ENCODE measurements around the gene CMTM8.

CMTM8 gene

DNA sequence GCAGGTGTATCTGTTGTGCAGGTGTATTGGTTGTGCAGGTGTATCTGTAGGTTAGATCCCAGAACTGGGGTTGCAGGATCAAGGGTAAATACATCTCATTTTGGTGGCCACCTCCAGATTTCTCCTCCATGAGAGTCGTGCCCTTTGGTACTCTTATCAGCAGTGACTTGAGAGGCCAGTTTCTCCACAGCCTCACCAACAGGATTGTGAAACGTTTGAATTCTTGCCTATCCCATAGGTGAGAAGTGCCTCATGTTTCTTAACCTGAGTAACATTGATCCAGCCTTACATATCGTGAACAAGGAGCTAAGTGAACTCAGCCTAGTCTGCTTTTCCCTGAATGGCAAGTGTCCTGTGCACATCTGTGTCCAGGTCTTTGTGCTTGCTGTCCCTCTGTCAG lies 55.4 kb downstream of the CMTM8 start:
- H3K4me3 ChIP-seq (replicated peaks in 1 of 2; ENCODE audit: low read depth in 2 of 2, low read length in 2 of 2): no peak overlapping the region
- no peak for DNase-seq (ENCODE audit: low read depth in 2 of 2)
- TF ChIP-seq, protein P1, sequence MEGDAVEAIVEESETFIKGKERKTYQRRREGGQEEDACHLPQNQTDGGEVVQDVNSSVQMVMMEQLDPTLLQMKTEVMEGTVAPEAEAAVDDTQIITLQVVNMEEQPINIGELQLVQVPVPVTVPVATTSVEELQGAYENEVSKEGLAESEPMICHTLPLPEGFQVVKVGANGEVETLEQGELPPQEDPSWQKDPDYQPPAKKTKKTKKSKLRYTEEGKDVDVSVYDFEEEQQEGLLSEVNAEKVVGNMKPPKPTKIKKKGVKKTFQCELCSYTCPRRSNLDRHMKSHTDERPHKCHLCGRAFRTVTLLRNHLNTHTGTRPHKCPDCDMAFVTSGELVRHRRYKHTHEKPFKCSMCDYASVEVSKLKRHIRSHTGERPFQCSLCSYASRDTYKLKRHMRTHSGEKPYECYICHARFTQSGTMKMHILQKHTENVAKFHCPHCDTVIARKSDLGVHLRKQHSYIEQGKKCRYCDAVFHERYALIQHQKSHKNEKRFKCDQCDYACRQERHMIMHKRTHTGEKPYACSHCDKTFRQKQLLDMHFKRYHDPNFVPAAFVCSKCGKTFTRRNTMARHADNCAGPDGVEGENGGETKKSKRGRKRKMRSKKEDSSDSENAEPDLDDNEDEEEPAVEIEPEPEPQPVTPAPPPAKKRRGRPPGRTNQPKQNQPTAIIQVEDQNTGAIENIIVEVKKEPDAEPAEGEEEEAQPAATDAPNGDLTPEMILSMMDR (IDR thresholded peaks at IDR 0.05; ENCODE audit: low read depth, low read length): no peak

DNA sequence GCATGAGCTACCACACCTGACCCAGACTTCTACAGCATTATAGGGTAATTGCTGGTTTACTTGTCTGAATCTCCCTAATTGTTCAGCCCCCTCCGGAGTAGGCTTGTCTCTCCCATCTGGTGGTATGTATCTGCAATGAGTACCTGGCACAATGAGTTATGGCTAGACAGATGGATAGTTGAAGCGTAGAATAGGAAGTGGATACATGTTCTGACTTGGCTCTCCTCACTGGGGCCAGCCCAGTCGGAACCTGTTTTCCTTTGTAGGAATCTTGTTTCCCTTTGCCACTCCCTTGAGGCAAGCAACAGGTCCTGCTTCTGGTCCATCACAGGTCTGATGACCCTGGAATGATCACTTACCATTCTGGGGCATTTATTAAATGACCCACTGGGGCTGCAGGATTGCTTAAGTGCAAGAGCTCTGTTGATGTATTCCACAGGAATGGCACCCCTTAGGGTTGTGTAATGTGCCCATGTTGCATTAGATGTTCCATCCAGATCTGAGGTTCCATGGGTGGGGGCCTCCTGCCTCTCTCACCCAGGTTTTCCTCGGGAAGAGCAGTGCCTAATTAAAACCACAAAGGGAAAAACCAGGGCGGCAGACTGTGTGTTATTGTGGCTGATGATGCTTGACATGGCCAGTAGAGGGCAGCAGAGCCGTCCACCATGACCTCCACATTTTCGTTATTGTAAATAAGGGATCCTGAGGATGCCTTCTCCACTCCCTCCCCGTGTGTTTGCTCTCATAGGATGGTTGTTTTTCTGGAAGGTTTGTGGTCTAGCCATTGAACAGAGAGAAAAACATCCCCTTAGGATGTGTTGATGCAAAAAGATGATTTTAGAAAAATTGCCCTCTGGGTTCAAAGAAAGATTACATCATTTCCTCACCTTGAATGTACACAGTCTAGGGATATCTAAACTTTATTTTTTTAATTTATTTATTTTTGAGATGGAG lies 58.0 kb downstream of the CMTM8 start:
- DNase-seq (ENCODE audit: low read depth in 2 of 2): peak; percentile 73 to 78
- TF ChIP-seq, protein P1 (IDR thresholded peaks at IDR 0.05; ENCODE audit: low read depth, low read length): peak; percentile 80
- H3K4me3 ChIP-seq (replicated peaks in 1 of 2; ENCODE audit: low read depth in 2 of 2, low read length in 2 of 2): no peak overlapping the region

DNA sequence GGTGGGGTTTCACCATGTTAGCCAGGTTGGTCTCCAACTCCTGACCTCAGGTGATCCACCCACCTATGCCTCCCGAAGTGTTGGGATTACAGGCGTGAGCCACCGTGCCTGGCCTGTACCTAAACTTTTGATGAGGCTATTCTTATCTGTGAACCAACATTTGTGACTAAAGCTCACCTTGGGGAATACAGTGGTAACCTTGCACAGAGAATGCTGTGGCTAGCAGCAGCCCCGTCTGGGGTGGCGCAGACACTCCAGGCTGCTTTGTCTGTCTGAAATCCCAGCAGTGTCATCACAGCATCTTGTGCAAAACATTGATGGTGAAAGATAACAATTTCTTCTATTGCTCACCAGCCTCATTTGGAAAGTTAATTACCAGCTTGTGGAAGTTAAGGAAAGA lies 58.9 kb downstream of the CMTM8 start:
- no peak for DNase-seq (ENCODE audit: low read depth in 2 of 2)

DNA sequence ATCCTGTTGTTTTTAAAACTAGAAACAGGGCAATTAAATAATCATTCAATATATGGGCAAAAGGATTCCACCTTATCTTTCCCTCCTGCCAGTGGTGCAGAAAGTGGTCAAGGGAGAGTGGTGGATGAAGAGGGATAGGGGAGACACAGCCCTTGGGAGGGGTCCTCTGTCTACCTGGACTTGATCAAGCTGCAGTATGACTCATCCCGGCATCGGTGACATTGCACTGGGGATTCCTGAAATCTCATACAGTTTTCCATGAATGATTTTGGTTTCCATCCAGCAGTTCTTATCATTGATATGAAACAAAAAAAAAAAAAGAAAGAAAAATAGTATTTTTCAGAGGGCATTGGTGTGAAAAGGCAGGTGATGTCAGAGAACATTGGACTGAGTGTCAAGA lies 62.9 kb downstream of the CMTM8 start:
- H3K4me3 ChIP-seq (replicated peaks in 1 of 2; ENCODE audit: low read depth in 2 of 2, low read length in 2 of 2): no peak overlapping the region
- no peak for DNase-seq (ENCODE audit: low read depth in 2 of 2)
- TF ChIP-seq, protein P1 (IDR thresholded peaks at IDR 0.05; ENCODE audit: low read depth, low read length): no peak

More for the DNA sequence above, 58.9 kb downstream of the CMTM8 start:
- H3K4me3 ChIP-seq (replicated peaks in 1 of 2; ENCODE audit: low read depth in 2 of 2, low read length in 2 of 2): no peak overlapping the region
- TF ChIP-seq, protein P1 (IDR thresholded peaks at IDR 0.05; ENCODE audit: low read depth, low read length): no peak

DNA sequence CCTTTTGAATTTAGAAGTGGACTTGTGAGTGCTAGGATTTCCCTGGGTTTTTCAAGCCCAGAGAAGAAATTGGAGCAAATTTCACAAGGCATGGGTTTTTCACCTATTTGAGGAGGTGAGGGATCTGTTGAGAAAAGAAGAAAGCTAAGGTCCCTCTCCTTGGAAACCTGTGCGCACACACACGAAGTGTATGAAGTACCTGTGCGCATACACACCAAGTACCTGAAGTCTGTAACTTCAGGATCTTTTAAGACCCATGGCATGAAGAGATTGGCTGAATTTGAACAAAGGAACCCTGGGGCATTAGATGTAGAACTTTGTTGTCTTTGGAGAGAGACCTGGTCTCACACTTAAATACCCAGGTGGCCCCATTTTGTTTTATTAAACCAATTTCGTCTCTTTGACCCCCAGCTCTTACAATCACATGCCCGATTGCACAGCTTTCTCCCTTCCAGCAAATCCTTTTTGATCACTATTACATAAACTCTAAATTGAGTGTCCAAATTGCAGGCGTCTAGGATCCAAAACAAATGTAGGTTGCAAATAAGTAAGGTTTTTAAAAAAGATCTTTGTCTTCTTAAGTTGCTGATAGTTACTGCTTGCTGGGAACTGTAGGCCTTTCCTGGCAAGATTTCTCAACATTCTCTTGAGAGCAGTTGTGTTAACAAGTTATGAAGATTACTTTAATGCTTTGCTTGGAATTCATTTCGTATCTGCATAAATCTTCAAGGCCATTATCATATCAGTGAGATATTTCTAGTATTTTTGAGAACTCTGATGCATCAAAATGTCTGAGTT lies 64.3 kb downstream of the CMTM8 start:
- no peak overlapping the region for H3K4me3 ChIP-seq (replicated peaks in 1 of 2; ENCODE audit: low read depth in 2 of 2, low read length in 2 of 2)
- DNase-seq (ENCODE audit: low read depth in 2 of 2): peak; percentile 27 to 69
- TF ChIP-seq, protein P1 (IDR thresholded peaks at IDR 0.05; ENCODE audit: low read depth, low read length): no peak

DNA sequence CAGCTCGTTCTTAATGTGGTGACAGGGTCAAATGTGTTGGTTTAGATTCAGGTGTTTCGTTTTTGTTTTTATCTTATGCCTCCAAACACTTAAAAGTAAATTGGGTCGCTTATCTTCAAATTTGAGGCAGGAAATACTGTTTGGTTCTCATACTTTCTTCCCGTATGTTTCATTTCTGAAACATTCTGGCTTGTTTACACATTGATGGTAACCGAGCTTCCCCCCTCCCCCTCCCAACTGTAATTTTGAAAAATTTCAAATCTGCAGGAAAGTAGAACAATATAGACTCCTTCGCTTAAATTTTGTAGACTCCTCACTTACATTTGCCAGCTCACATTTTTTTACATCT lies 64.9 kb downstream of the CMTM8 start:
- no peak overlapping the region for H3K4me3 ChIP-seq (replicated peaks in 1 of 2; ENCODE audit: low read depth in 2 of 2, low read length in 2 of 2)
- TF ChIP-seq, protein P1 (IDR thresholded peaks at IDR 0.05; ENCODE audit: low read depth, low read length): no peak
- DNase-seq (ENCODE audit: low read depth in 2 of 2): peak; percentile 10 to 37

Measured in cardiac fibroblast (primary cell).